Chondrocyte (in vitro differentiated cells): ENCODE results near the gene CNIH2. TPM values are rescaled to one million over a fixed set of nuclear protein-coding genes. Genes with fewer than 3 reads are reported as not detected.

Experiments used
- DNase-seq: peaks from one replicate; pipeline ENCODE4 v3.0.0; 2021; ENCODE audit warnings: mixed read lengths, low spot score
- H3K27ac Mint-ChIP-seq: one replicate; pipeline ENCODE4 v1.8.0; 2021; ENCODE audit warnings: mild to moderate bottlenecking, moderate library complexity, mixed read lengths; ENCODE audit not compliant: unreplicated experiment
- H3K27me3 Mint-ChIP-seq: 2 replicates; pipeline ENCODE4 v1.8.0; 2021; ENCODE audit warnings: low read depth, mixed read lengths
- H3K36me3 Mint-ChIP-seq: 2 replicates; pipeline ENCODE4 v1.8.0; 2021; ENCODE audit warnings: low read depth, mixed read lengths
- H3K4me1 Mint-ChIP-seq: 2 replicates; pipeline ENCODE4 v1.8.0; 2021; ENCODE audit warnings: low read depth, mild to moderate bottlenecking, mixed read lengths
- H3K4me3 Mint-ChIP-seq: one replicate; pipeline ENCODE4 v1.8.0; 2021; ENCODE audit warnings: mild to moderate bottlenecking, moderate library complexity, mixed read lengths; ENCODE audit not compliant: unreplicated experiment
- H3K9me3 Mint-ChIP-seq: 2 replicates; pipeline ENCODE4 v1.8.0; 2021; ENCODE audit warnings: low read depth, mixed read lengths
- CTCF ChIP-seq: fragments of 200-600 bp; sonication (generic); IDR thresholded peaks from 2 replicates; pipeline ENCODE4 v1.5.0; 2021; ENCODE audit warnings: antibody characterized with exemption, mild to moderate bottlenecking, moderate library complexity
- total RNA-seq: library from RNA; stranded (reverse); gene quantifications from 3 replicates; pipeline ENCODE4 v1.2.1, GENCODE V29; 2021

Gene CNIH2
- total RNA-seq, 1 donor from 2014 or later, result 2.8 TPM

DNA sequence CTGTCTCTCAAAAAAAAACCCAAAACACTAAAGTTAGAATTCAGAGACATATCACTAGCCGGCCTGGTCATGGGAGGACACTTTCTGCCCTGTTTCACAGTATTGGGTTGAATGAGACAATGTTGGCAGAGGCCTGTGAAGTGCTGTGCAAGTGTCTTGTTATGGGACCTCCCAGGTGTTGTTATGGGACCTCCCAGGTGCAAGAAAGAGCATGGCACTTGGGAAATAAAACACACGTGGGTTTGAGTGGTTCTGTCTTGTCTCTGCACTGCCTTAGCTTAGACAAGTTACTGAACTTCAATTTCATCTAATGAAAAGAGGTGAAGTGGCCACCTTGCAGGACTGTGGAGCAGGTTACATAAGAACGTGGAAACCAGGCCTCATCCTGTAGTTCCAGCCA, 38.5 kb upstream of the CNIH2 start:
- no peak for TF ChIP-seq CTCF
- no peak for DNase-seq
- H3K27ac Mint-ChIP-seq, result no peak overlapping the region
- no peaks in the 10 kb centered on the region for H3K9me3 Mint-ChIP-seq
- no peaks in the 10 kb centered on the region for H3K4me1 Mint-ChIP-seq
- H3K4me3 Mint-ChIP-seq, result no peak overlapping the region
- no peaks in the 10 kb centered on the region for H3K27me3 Mint-ChIP-seq
- peaks cover 29% of the 10 kb centered on the region for H3K36me3 Mint-ChIP-seq

DNA sequence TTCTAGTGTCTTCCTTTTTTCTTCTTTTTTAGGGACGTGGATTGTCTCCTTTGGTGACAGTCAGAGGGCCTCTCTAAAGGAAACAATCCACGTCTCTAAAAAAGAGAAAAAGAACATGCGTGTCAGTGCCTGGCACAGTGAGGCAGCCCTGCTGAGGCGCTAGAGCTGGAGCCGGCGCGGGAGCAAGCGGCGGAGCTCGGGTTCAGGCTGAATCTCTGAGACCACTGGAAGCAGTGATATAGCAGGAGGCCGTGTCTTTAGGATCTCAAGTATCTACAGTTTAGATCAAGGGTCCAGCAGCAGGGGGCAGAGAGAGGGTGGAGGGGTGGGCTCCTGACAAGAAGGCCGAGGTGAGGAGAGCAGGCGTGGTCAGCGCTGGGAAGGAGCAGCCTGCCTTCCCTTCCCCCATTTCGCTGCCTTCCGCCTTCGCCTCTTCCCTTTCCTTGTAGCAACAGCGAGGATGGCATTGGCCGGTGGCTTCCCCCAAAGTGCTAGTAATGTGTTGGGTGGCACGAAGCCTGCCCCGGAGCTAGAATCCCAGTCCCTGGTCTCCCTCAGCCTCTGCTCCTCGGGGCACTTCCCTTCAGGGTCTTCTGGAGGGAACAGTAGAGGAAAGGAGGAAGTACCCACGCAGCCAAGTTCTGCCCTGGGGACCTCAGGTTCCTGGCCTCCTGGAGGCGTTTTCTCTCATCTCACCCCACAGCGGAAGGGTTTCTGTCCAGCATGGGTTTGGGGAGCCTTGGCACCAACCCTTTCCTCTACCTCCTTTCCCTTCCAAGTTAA, 37.8 kb upstream of the CNIH2 start:
- DNase-seq, result no peak
- TF ChIP-seq CTCF, result no peak
- Mint-ChIP-seq H3K4me3 (no peak overlapping the region), H3K4me1 (no peaks in the 10 kb centered on the region), H3K36me3 (peaks cover 26% of the 10 kb centered on the region), H3K27ac (no peak overlapping the region), H3K9me3 (no peaks in the 10 kb centered on the region), H3K27me3 (no peaks in the 10 kb centered on the region)

DNA sequence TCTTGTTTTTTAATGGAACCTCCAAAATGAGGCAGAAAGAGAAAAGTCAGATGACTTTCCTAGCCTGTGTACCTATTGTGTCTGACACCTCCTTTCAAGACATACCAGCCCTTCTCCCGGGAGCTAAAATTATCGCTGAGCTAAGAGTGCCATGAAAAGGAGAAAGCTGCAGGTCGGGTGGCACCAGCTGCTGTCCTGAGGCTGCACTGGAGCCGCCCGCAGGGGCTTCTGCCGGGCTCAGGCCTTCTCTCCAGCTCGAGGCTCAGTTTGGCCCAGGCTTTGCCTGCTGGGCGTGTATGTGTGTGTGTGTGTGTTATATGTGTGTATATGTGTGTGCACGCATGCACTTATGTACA, 37.2 kb upstream of the CNIH2 start:
- H3K27ac Mint-ChIP-seq, result no peak overlapping the region

GRCh38 chr11:66242095-66242765, 35.7 kb upstream of the CNIH2 start:
- H3K9me3 Mint-ChIP-seq, result no peaks in the 10 kb centered on the region
- TF ChIP-seq CTCF, result no peak
- no peak overlapping the region for H3K4me3 Mint-ChIP-seq
- no peak overlapping the region for H3K27ac Mint-ChIP-seq
- H3K36me3 Mint-ChIP-seq, result peaks cover 21% of the 10 kb centered on the region
- H3K4me1 Mint-ChIP-seq, result no peaks in the 10 kb centered on the region
- H3K27me3 Mint-ChIP-seq, result no peaks in the 10 kb centered on the region
- no peak for DNase-seq

More for the DNA sequence above, 37.2 kb upstream of the CNIH2 start:
- Mint-ChIP-seq H3K36me3 (peaks cover 21% of the 10 kb centered on the region), H3K9me3 (no peaks in the 10 kb centered on the region), H3K4me3 (no peak overlapping the region), H3K27me3 (no peaks in the 10 kb centered on the region), H3K4me1 (no peaks in the 10 kb centered on the region)
- no peak for DNase-seq
- TF ChIP-seq CTCF, result no peak

DNA sequence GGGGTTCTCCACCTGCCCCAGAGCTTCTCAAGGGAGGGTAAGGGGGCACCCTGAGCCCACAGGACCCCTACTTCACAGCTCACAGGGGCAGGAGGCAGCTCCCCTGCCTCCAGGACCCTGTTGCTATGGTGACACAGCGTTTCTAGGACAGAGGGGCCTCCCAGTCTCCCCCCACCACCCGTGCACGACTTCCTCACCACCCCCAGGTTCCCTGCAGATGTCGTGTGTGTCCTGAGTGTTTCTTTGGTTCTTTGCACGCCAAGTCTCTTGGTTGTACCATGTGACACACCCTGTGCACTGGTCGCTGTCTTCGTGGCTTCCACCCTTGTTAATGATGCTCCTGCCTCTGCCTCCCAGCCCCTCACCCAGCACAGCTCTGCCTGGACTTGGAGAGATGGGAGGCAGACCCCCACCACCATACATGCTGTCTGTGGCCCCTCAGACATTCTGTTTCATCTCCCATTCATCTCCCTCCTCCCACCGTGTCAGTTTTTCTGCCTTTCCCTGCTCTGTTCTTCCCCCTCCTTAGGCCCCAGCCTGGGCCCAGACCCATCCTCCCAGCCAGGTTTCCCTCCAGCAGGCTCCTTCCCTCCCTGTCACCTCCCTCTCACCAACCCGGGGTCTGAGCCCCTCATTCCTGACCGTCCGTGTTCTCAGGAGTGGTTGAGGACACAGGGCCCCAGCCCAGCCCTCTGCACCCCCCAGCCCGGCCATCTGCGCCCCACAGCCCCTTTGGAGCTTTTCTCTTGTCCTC, 34.0 kb upstream of the CNIH2 start:
- no peak for TF ChIP-seq CTCF
- Mint-ChIP-seq H3K4me1 (no peaks in the 10 kb centered on the region), H3K4me3 (no peak overlapping the region), H3K36me3 (peaks cover 24% of the 10 kb centered on the region), H3K27me3 (no peaks in the 10 kb centered on the region), H3K27ac (peak overlapping the region; percentile 57), H3K9me3 (no peaks in the 10 kb centered on the region)
- no peak for DNase-seq
